Mammary epithelial cell (primary cell): ENCODE data around the gene C9orf153.
A peak's percentile ranks its signal among the peaks of the same experiment; 100 is the strongest.

Experiments
- EZH2 ChIP-seq: IDR thresholded peaks from 2 replicates; pipeline ENCODE4 v1.6.1; 2012; ENCODE audit warnings: low read length, inconsistent platforms, borderline replicate concordance
- TF ChIP-seq, protein P1 (sequence below), 2 donors: IDR thresholded peaks in 1 of 2; conservative IDR thresholded peaks in 1 of 2; 2 replicates each; pipeline ENCODE4 v1.5.1; 2011 to 2012; ENCODE audit warnings: inconsistent platforms in 2 of 2, low read length in 2 of 2, mild to moderate bottlenecking in 2 of 2, control low read depth in 1 of 2, low read depth in 1 of 2; ENCODE audit not compliant: insufficient read depth in 1 of 2; ENCODE audit errors: extremely low read depth in 1 of 2

DNA sequence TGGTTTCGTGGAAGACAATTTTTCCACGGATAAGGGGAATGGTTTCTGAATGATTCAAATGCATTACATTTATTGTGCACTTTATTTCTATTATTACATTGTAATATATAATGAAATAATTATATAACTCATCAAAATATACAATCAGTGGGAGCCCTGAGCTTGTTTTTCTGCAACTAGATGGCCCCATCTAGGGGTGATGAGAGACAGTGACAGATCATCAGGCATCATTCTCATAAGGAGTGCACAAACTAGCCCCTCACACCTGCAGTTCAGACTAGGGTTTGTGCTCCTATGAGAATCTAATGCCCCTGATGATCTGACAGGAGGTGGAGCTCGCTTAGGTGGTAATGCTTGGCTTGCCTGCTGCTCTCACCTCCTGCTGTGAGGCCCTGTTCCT lies 16.5 kb upstream of the C9orf153 start:
- TF ChIP-seq, protein P1, sequence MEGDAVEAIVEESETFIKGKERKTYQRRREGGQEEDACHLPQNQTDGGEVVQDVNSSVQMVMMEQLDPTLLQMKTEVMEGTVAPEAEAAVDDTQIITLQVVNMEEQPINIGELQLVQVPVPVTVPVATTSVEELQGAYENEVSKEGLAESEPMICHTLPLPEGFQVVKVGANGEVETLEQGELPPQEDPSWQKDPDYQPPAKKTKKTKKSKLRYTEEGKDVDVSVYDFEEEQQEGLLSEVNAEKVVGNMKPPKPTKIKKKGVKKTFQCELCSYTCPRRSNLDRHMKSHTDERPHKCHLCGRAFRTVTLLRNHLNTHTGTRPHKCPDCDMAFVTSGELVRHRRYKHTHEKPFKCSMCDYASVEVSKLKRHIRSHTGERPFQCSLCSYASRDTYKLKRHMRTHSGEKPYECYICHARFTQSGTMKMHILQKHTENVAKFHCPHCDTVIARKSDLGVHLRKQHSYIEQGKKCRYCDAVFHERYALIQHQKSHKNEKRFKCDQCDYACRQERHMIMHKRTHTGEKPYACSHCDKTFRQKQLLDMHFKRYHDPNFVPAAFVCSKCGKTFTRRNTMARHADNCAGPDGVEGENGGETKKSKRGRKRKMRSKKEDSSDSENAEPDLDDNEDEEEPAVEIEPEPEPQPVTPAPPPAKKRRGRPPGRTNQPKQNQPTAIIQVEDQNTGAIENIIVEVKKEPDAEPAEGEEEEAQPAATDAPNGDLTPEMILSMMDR (conservative IDR thresholded peaks at IDR 0.05 in 1 of 2, IDR thresholded peaks at IDR 0.05 in 1 of 2; ENCODE audit: extremely low read depth in 1 of 2, insufficient read depth in 1 of 2, low read depth in 1 of 2, low read length in 2 of 2) = peak in 1 of 2 donors; percentile 28
- TF ChIP-seq EZH2 = no peak
